Measurements from ENCODE around the gene GCAT. TPM values are rescaled to one million over a fixed set of nuclear protein-coding genes. Genes with fewer than 3 reads are reported as not detected.

The GCAT gene
- total and polyA plus RNA-seq, 2 of the 13 experiments (the other 11 are each of a cell fraction or from before 2014, with no cell fraction given): 28.0 to 50.3 TPM

DNA sequence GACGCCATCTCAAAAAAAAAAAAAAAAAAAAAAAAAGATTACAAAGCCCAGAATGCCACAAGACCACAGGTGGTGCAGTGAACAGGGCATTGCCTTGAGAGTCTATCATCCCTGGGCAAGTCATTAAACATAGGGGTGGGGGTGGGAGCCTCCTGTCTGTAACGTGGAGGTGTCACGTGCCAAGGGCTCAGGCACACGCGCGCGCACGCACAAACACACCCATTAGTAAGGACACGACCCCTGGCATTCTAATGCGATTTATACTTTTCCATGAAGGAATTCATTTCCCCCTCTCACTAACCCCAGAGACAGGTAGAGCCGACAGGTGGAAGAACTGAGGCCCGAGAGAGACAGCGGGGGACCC, 5.8 kb upstream of the GCAT start:
- DNase-seq (ENCODE audit: low spot score) (no peak), ATAC-seq (no peak; the same call in 2 of the 3 replicates), FAIRE-seq (no peak)
- in situ Hi-C loops (cut with HindIII; ENCODE audit: extremely low pct_ligation_motif_present, low pct_unique_long_range_greater_than_20kb) (no loop called here), intact Hi-C loops (cut with micrococcal nuclease; ENCODE audit: unreplicated experiment) (loop anchor here (2.0 to 10.0 kb wide), 3 partner anchors 19 to 147 kb away; partner anchors contain the start of gene PDXP)
- Histone ChIP-seq H3K9me3 (ENCODE audit: low read length) (no peaks in the 10 kb centered on the region), H3K27ac (ENCODE audit: extremely low read length, insufficient read depth, low read length) (no peak overlapping the region), H3K36me3 (replicated peaks in 1 of 2; ENCODE audit: control insufficient read depth in 1 of 2, insufficient read depth in 2 of 2, low read length in 2 of 2) (no peaks in the 10 kb centered on the region), H3K4me2 (ENCODE audit: low read depth, low read length) (peak overlapping the region; percentile 97), H2AFZ (ENCODE audit: low read length) (no peak overlapping the region), H3K4me3 (replicated peaks in 1 of 3; ENCODE audit: insufficient read depth in 1 of 3, low read depth in 2 of 3, low read length in 3 of 3) (peak overlapping the region; percentile 78 to 95 (median 93)), H3K9ac (ENCODE audit: insufficient read depth, low read depth, low read length) (peak overlapping the region; percentile 88; the same call in 1 of the 2 replicates), H4K20me1 (ENCODE audit: insufficient read depth, low read length) (peaks cover 17% of the 10 kb centered on the region; the same call in 1 of the 2 replicates), H3K27me3 (ENCODE audit: control insufficient read depth in 1 of 2, insufficient read depth in 2 of 2, low read length in 2 of 2) (no peaks in the 10 kb centered on the region; a peak in 1 of 5 replicates), H3K79me2 (ENCODE audit: insufficient read depth, low read length) (peaks cover 19% of the 10 kb centered on the region), H3K4me1 (ENCODE audit: insufficient read depth, low read length) (peaks cover 31% of the 10 kb centered on the region)
- ChIA-PET POLR2A (interaction anchor here (0.8 to 8.6 kb wide), 11 partner anchors 16 to 256 kb away, joined by 3 to 127 read pairs (median 7); partner anchors contain the start of genes ANKRD54, GGA1 and PDXP), CTCF (ENCODE audit: low intra/inter-chr PET ratio, low total read pairs) (no interaction called here)
- 4% methylated on average over 10 of the region's 13 CpGs for WGBS (ENCODE audit: low lambda C conversion rate)
- BruUV-seq (replicated peaks): no TSS peak
- TF ChIP-seq PLRG1 (conservative IDR thresholded peaks at IDR 0.05) (no peak), CBFB (CRISPR knock-in tag; IDR thresholded peaks at IDR 0.05) (no peak), ZNF878 (CRISPR knock-in tag; IDR thresholded peaks at IDR 0.05) (0 out of 2 replicates have a peak, but pooled peaks have one; percentile 28), ZNF280D (CRISPR knock-in tag; IDR thresholded peaks at IDR 0.05) (no peak), ARNTL (CRISPR knock-in tag; IDR thresholded peaks at IDR 0.05) (0 out of 2 replicates have a peak, but pooled peaks have one; percentile 11), ETV5 (CRISPR knock-in tag; IDR thresholded peaks at IDR 0.05; ENCODE audit: borderline replicate concordance) (no peak), CBX1 (IDR thresholded peaks at IDR 0.05; ENCODE audit: low read depth) (no peak), SIN3B (IDR thresholded peaks at IDR 0.05; ENCODE audit: low read length) (no peak), USF2 (IDR thresholded peaks at IDR 0.05; ENCODE audit: low read depth, low read length) (peak; percentile 28; the same call in 1 of the 2 replicates), USF2 (CRISPR knock-in tag; IDR thresholded peaks at IDR 0.05; ENCODE audit: borderline replicate concordance) (no peak; the same call in 1 of the 2 replicates), BHLHE40 (IDR thresholded peaks at IDR 0.05; ENCODE audit: low read length) (peak; percentile 65), ZNF558 (CRISPR knock-in tag; IDR thresholded peaks at IDR 0.05; ENCODE audit: borderline replicate concordance) (no peak), ZKSCAN5 (CRISPR knock-in tag; IDR thresholded peaks at IDR 0.05) (no peak), MTERF4 (CRISPR knock-in tag; IDR thresholded peaks at IDR 0.05) (no peak), MNT (IDR thresholded peaks at IDR 0.05) (0 out of 2 replicates have a peak, but pooled peaks have one; percentile 12), STAG1 (CRISPR knock-in tag; IDR thresholded peaks at IDR 0.05) (no peak)
- TF ChIP-seq, protein P1, sequence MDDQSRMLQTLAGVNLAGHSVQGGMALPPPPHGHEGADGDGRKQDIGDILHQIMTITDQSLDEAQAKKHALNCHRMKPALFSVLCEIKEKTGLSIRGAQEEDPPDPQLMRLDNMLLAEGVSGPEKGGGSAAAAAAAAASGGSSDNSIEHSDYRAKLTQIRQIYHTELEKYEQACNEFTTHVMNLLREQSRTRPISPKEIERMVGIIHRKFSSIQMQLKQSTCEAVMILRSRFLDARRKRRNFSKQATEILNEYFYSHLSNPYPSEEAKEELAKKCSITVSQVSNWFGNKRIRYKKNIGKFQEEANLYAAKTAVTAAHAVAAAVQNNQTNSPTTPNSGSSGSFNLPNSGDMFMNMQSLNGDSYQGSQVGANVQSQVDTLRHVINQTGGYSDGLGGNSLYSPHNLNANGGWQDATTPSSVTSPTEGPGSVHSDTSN (CRISPR knock-in tag; IDR thresholded peaks at IDR 0.05; ENCODE audit: borderline replicate concordance): no peak
